Left forelimb (tissue), 1 donor: ENCODE data around the gene WDR27.

Source experiments
- DNase-seq: peaks from one replicate; pipeline ENCODE4 v3.0.0-alpha.2; 2018; ENCODE audit warnings: low spot score

Gene WDR27

DNA sequence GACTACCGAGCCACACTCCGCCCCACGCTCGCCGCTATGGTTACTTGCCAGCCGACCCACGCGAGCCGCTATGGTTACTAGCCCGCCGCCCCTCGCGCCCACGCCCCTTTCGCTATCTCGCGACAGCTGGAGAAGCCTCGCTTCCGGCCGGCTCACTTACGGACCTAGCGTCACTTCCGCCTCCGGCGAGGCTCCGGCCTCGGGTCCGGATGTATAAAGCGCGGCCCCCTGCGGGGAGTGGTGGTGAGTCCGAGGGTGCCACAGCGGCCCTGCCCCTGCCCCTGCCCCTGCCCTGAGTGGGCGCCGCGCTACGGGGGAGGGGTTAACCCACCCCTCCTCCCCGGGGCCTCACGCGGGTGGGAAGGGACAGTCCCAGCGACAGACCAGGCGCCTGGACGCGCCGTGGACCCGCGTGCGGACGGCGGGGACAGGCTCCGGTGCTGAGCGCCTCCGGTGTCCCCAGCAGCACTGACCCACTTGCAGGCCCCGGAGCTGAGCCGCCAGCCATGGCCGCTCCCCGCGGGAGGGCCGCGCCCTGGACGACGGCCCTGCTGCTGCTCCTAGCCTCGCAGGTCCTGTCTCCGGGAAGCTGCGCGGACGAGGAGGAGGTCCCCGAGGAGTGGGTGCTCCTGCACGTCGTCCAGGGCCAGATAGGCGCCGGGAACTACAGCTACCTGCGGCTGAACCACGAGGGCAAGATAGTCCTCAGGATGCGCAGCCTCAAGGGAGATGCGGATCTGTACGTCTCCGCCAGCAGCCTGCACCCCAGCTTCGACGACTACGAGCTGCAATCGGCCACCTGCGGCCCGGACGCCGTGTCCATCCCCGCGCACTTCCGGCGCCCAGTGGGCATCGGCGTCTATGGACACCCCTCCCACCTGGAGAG lies at the start of gene WDR27, which contains the start of gene C6orf120:
Gene WDR27 (minus strand): TSS at position 76 of the 886 bp plus-strand sequence. CDS start 13,024 bp downstream, outside the sequence.
Gene C6orf120 (plus strand): TSS at position 173 of the 886 bp plus-strand sequence. CDS start 334 bp downstream, at position 507.
- peak; percentile 98 for DNase-seq

DNA sequence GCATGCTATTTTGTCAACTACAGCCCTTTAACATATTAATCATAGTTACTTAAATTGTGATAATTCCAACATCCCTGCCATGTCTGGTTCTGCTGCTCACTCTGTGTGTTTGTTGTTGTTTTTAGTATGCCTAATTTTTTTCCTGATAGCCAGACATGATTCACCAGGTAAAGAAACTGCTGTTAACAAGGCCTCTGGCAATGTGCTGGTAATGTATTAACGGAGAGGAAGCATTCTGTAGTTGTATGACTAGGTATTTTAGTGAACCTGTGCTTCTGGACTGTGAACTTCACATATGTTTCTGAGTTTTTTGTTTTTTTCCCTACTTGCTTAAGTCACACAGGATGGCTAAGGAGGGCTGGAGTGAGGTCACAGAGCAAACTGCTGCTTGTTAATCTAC lies 44.7 kb upstream of the WDR27 start:
- DNase-seq: no peak

DNA sequence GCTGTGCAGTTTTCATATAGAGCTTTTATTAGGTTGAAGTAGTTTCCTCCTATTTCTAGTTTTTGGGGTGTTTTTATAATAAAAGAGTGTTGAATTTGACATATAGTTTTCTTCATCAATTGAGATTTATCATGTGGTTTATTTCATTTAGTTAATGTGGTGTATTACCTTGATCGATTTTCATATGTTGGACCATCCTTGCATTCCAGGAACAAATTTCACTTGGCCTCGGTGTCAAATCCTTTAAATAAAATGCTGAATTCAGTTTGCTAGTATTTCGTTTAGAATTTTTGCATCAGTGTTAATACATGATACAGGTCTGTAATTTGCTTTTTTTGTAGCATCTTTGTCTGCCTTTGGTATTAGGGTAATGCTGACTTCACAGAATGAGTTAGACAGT lies 43.6 kb upstream of the WDR27 start:
- DNase-seq: no peak

DNA sequence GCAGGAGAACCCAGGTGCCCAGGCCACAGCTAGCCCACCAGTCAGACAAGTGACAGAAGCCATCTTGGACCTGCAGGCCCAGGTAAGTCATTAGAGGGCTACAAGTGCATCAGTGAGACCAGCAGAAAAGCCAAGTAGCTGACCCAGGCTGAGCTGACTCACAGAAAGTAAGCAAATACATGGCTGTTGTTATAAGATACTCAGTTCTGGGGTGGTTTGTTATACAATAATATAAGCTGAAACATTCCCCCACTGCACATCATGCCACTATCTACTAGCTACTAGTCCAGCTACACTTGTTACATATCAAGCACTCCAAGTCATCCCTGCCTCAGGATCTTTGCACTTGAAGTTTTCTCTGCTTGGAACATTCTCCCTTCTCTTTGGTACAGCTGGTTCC lies 39.5 kb upstream of the WDR27 start:
- DNase-seq: no peak

DNA sequence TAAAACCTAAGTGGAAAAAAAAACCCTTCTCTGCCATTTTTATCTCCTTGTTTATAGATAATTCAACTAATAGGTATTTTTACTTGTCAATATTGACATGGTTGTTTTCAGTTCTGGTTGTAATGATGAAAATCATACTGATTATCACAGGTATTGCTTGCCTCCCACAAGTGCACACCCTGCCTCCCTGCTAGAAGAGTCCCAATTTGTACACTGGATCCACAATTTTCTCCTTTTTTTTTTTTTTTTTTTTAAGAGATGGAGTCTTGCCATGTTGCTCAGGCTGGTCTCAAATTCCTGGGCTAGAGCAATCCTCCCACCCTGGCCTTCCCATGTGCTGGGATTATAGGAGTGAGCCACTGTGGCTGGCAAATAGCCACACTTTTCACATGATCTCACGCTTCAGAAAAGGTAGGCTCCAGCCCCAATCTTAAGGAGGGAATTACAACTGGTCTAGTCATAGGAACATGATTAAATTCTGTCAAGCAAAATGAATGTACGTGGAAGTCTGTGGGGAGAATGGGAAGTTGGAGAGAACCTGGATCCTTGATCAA lies 37.2 kb upstream of the WDR27 start:
- DNase-seq: no peak

DNA sequence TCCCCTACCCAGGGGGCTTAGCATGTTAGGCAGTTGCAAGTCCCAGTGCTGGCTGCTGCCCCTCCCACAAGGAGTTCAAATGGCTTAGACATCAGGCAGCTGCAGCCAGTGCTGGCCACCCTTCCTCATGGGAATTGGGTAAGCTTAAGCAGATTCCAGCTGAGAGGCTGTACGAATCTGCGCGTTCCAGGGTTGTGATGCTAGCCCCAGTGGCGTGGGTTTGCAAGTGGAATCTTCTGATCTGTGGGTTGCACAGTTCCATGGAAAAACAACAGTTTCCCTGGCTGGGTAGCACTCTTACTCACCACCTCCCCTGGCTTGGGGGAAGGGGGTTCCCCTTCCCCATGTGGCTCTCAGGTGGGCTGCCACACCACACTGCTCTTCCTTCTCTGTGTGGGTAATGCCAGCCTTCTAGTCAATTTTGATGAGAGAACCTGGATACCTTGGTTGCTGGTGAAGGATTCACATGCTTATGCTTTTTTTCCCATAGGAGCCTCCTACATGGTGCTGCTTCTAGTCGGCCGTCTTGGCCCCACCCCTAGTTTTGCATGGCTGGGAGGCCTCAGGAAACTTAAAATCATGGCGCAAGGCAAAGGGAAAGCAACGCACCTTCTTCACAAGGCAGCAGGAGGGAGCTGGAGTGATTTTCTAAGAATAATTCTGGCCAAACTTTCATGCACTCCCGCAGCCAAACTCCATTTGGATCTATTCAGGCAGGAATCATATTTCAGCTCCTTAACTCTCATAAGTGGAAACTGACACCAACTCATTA lies 36.6 kb upstream of the WDR27 start:
- DNase-seq: no peak

DNA sequence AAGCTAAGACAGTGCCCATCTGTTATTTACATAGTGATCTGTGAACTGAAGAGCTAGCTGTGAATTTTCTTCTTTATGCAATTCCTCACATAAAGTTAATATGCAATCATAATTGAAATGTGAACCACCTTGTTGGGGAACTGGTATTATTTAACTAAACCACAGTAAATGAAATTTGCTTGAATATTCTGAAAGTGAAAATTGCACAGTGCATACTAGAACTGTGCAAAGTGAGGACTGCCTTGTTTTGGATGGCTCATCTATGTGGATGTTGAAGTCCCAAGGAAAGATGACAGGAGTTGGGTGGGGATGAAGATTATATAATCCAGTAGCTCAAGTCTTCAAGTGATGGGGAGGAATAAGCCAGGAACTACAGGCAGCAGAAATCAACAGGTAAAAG lies 28.1 kb upstream of the WDR27 start:
- DNase-seq: no peak

DNA sequence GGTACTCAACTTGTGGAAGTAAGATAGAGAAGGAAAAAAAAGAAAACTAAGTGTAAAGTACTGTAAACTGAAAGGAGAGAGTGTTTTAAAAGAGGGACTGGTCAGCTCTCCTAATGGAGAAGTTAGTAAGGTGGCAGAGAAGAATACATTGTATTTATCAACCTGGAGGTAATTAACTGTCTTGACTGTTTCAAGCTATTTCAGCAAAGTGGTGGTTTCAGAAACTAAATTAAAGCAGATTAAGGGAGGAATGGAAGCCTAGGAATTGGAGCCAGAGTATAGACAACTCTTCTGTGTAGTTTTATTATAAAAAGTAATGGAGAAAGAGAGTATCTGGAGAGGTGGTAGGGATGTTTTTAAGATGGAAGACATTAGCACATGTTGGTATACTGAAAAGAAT lies 25.1 kb upstream of the WDR27 start:
- no peak for DNase-seq

DNA sequence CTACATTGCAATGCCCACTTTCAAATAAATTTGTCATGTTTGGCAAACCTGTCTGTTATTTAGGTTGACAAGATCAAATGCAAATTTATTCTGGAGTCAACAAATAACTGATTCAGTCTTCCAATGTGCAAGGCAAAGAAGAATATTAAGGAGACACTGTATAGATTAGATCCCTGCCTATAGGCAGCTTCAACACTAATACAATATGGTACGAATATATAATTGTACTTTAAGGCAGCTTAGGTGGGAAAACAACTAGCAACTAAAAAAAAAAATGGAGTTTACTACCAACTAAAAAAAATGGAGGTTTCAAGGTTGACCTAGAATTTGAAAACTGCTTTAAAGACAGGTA lies 24.2 kb upstream of the WDR27 start:
- no peak for DNase-seq

DNA sequence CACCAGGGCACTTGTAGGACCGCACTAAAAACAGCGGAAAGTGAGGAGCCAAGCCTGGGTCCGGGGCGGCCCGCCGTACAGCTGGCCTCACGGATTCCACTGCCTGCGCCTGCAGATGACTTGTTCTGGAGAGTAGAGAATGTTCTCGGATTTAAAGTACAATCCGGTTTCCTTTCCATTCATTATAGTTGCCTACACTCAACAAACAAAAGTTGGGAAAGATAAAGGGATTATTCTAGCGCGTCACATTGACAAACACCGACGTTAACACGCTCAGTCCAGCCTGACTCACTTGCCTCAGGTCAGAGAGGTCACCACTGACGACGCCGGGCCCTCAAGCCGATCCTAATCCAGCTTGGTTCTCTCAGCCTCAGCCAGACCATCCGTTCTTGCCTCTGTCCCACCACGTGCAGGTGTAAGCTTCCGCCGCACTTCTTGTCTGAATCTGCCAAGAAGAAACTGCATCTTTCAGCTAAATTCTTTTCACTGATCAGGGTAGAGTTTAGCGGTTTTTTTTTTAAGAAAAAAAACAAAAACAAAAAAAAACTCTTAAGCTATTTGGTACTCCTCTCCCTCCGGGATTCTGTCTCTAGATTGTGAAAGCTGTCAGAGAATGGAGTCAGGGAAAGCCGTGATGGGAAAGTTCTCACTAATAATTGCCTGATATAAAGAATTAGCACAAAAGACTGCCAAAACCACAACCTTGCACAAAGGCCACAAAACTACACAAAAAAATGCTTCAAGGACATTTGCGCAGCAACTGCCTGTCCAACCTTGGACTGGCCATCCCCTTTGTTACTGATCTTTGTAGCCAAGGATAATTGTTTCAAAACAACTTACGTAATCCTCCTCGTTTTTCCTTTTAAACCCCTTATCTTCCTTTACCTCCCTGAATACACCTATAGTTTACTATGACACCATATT lies 23.6 kb upstream of the WDR27 start:
- DNase-seq: no peak

DNA sequence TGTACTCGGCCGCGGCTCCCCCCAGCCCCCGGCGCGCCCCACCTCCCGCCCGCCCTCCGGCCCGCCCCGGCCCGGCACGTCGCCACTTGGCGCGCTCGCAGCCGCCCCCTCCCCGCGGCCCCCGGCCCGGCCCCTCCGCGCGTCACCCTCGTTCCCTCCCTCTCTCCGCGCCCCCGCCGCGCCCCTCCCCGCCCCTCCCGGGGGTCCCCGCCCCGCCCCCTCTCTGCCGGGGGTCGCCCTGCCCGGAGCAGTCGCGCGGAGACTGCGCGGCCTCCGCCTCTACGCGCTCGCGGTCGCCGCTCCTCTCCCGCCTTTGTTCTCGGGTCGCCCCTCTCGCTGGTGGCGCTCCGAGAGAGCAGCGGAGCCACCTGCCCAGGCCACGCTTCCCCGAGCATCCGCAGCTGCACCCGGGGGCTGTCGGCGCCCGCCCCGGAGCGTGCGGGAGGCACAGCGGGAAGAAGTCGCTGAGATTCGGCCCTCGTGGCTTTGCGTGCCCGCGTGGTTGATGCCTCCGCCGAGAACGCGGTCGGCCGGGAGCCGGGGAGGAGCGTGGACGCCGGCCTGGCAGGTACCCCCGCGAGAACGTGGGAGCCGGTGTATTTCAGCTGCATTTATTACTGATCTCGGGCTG lies 22.8 kb upstream of the WDR27 start, which contains the start of gene PHF10:
Gene PHF10 (minus strand): TSS at position 7 of the 631 bp plus-strand sequence. CDS start 569 bp downstream, outside the sequence.
- DNase-seq: peak; percentile 94

DNA sequence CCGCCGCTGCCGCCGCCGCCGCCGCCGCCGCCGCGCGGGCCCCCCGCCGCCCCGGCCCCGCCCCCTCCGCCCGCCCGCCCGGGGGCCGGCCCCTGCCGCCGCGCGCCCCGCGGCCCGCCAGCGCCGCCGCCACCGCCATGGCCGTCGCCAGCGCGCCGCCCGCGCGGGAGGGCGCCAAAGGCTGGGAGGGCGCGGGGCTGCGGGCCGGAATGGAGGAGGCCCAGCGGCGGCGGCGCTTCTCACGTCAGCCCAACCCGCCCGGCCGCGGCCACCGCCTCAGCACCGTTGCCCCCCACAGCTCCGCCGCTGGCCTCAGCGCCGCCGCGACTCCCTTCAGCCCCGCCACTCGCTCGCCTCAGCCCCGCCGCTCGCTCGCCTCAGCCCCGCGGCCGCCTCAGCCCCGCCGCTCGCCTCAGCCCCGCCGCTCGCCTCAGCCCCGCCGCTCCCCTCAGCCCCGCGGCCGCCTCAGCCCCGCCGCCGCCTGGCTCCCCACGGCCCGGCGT lies 22.2 kb upstream of the WDR27 start:
- no peak for DNase-seq

DNA sequence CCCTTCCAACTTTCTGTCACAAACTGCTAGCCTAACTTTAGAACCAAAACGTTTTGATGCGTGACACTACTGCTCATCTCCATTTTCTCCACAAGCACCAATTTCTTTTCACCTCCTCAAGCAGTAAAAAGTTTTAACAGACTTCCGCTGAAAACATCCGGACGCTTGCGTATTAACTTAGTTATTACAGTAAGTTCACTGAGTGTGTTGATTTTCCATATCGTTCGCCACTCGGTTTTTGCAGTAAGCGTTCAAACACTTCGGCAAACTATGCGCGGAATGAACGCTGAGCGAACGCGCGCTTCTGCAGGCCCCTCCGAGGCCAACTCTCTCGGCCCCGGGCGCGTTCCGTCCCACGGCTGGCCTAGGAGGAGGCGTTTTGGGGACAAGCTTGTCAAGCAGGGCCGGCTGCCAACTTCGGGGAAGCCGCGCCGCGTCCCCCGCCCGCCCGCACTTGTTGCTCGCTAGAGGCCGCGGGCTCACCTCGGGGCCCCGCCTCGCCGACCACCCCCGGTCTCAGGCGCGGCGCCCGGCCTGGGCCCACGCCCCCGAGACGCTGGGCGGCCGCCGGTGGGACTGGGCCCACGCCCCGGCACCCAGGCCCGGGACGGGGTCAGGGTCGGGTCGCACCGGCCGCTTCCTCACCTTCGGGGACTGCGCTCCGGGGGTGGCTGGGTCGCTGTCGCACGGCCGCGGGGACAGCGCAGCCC lies 21.5 kb upstream of the WDR27 start:
- peak; percentile 87 for DNase-seq

DNA sequence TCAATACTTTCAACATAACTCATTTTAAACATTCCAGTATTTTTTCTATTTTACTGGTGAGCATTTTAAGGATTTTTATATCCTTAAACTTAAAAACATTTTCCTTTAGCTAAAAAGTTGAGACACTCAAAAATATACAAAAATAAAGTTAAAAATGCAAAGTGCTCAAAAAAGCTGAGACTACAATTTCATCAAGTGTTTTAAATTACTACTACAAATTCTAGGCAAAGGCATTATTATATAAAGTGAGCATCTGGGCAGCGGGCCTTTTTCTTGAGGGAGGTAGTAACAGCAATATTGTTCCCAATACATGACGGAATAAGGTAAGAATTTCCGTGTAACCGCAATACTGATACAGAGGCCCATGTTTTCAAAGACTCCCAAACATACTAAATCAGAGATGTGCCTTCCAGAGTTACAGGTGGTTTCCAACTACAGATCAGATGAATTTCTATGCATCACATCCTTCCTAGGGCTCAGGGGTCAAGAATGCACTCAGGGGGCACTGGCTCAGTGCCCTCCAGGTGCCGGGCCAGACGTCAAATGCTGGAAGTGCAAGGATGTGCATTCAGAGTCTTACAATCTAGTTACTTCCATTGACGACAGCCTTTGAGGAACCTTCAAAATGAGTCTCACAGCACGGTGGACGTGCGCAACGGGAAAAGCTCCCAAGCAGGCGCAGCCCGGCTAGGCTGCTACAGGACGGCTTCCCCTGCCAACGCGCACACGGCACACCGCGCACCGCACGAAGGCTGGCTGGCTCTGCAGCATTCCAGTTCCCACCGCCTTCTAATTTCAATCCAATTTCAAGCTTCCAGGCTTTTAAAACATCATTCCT lies 20.8 kb upstream of the WDR27 start:
- DNase-seq: no peak

DNA sequence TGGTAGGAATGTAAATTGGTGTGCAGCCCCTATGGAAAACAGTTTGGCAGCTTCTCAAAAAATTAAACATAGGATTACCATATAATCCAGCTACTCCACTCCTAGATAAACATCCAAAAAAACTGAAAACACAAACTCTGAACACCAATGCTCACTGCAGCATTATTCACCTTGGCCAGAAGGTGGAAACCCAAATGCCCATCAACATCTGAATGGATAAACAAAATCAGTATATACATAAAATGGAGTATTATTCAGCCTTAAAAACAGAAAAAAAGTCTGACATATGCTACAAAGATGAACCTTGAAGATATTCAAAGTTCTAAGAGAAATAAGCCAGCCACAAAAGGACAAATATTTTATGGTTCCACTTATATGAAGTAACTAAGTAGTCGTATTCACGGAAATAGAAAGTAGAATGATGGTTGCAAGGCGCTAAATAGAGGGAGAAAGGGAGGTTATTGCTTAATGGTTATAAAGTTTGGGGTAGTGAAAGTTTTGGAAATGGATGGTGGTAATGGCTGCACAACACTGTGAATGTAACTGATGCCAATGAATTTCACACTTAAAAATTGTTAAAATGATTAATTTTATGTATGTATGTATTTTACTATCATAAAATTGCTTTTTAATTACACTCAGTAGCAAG lies 18.5 kb upstream of the WDR27 start:
- no peak for DNase-seq

DNA sequence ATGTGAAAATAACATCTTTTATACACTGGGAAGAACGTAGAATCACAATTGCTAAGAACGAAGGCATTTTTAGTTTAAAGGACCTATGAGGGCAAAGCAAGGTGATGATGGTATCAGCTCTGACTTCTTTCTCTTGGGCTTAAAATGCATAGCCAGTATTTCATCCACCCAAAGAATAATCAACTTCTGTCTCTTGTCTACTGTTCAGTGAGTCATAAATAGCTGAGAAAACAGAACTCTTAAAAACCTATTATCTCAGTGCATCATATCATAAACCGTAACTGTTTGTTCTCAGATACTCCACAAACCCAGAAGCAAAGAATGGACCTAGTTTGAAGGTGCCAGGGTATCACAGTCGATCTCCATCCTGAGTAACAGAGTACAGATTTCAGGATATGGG lies 17.3 kb upstream of the WDR27 start:
- no peak for DNase-seq

DNA sequence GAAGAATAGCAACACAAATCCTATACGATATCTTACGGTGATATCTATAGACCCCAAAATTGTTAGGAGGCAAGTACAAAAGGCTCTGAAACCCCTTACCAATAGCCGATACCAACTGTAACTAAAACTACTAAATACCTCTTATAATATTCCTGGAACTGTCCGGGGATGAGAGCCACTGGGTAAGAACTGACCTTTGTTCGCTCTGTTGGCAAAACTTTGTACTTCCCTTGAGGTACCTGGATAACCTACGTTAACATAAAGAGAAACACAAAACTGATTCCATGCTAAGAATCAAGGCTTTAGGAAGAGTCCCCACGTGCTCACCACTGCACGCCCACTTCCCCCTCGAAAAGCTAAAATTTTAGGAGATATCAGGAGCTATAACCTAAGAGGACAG lies 12.8 kb upstream of the WDR27 start:
- no peak for DNase-seq

DNA sequence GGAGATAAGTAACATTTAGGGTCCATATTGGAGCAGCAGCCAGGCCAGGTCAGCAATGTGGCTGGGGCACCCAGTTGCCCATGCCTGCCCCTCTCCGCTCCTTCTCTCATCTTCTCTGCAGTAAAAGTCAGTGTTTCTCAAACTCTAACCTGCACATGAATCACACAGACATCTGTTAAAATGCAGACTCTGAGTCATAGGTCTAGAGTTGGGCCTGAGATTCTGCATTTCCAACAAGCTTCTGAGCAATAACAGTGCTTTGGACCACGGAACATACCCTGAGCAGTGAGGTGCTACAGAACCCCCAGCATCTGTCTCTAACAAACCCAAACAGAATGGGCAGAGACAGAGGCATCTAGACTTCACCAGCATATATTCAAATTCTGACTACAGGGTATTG lies 12.3 kb upstream of the WDR27 start:
- no peak for DNase-seq

DNA sequence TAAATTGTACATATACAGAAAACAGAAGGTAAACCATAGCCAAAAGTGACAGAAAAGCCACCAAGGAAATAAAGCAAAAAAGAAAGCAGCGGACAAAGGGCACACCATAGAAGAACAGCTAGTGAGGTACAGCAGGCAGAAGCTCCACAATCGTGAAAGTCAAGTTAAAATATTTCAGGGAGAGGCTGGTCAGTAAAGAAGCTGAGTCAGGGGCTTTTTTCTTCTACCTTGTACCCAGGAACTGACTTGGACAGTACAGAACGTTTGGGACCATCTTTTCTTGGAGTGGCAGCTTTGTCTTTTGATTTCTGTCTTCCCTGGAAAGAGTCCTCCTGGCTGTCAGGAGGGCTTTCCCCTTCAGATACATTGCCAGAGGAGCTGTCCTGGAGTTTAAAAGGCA lies 8.2 kb upstream of the WDR27 start:
- DNase-seq: no peak
